Activated CD4-positive, CD25-positive, alpha-beta regulatory T cell treated with anti-CD3 and anti-CD28 coated beads, Interleukin-2, amount 50 U/mL, for 24 hours (primary cell): Measurements from ENCODE around the gene L2HGDH.

Experiments used
- ATAC-seq, 2 donors: fragments of 150-1000 bp; cut with Tn5 transposase; one replicate each; pipeline ENCODE4 v1.10.0; 2021; ENCODE audit warnings: mild to moderate bottlenecking in 1 of 2, moderate library complexity in 1 of 2

L2HGDH gene

GRCh38 chr14:50225974-50226297 lies 86.1 kb downstream of the L2HGDH start:
- ATAC-seq: no peak

- no peak for ATAC-seq
These were observed 86.7 kb downstream of the L2HGDH start for GRCh38 chr14:50225067-50225973.

GRCh38 chr14:50222055-50222613 lies 89.9 kb downstream of the L2HGDH start:
- ATAC-seq: no peak

GRCh38 chr14:50218501-50218900 lies 93.5 kb downstream of the L2HGDH start:
- ATAC-seq: no peak

GRCh38 chr14:50215416-50215815 lies 96.6 kb downstream of the L2HGDH start:
- ATAC-seq: no peak

- no peak for ATAC-seq
These were observed 98.2 kb downstream of the L2HGDH start for GRCh38 chr14:50213795-50214194.

- no peak for ATAC-seq
These were observed 99.3 kb downstream of the L2HGDH start for GRCh38 chr14:50212726-50213125.

- no peak for ATAC-seq
These were observed 102.0 kb downstream of the L2HGDH start for GRCh38 chr14:50210074-50210473.

GRCh38 chr14:50198499-50198898 lies 113.5 kb downstream of the L2HGDH start:
- no peak for ATAC-seq

GRCh38 chr14:50191499-50191898 lies 120.5 kb downstream of the L2HGDH start:
- ATAC-seq: no peak
